Glomerular endothelial cell (primary cell): ENCODE data around the gene IRF9. TPM values are rescaled to one million over a fixed set of nuclear protein-coding genes. Genes with fewer than 3 reads are reported as not detected.

Experiments
- DNase-seq: peaks from one replicate; pipeline ENCODE4 v3.0.0-alpha.2; 2011; ENCODE audit warnings: low read depth, low spot score; ENCODE audit errors: extremely low read depth
- total RNA-seq: library from RNA; depleted of rRNA; stranded (reverse); fragments of >200 nt; gene quantifications from 2 replicates; pipeline ENCODE4 v1.2.3, GENCODE V29; 2015

The IRF9 gene
- total RNA-seq, 1 donor from 2014 or later, result 73.1 TPM

GRCh38 chr14:24176599-24176998 is 15.5 kb downstream of the IRF9 start:
- DNase-seq, result no peak

GRCh38 chr14:24177041-24177825 is 16.2 kb downstream of the IRF9 start:
- DNase-seq, result no peak

GRCh38 chr14:24177891-24178290 is 16.8 kb downstream of the IRF9 start:
- DNase-seq, result no peak

GRCh38 chr14:24178399-24179178 is 17.5 kb downstream of the IRF9 start:
- DNase-seq, result no peak

GRCh38 chr14:24179294-24179960 is 18.4 kb downstream of the IRF9 start:
- no peak for DNase-seq

- DNase-seq, result no peak
These were observed 19.1 kb downstream of the IRF9 start for GRCh38 chr14:24179961-24180796.

- DNase-seq, result no peak
These were observed 20.5 kb downstream of the IRF9 start for GRCh38 chr14:24181371-24182077.

GRCh38 chr14:24182110-24182882 is 21.2 kb downstream of the IRF9 start:
- DNase-seq, result no peak

GRCh38 chr14:24183014-24183481 is 22.0 kb downstream of the IRF9 start:
- no peak for DNase-seq

GRCh38 chr14:24184104-24184970 is 23.3 kb downstream of the IRF9 start:
- no peak for DNase-seq

GRCh38 chr14:24185026-24185425 is 24.0 kb downstream of the IRF9 start:
- no peak for DNase-seq

- DNase-seq, result no peak
These were observed 24.7 kb downstream of the IRF9 start for GRCh38 chr14:24185741-24186140.

GRCh38 chr14:24186831-24187538 is 25.9 kb downstream of the IRF9 start:
- DNase-seq, result no peak

- DNase-seq, result no peak
These were observed 26.5 kb downstream of the IRF9 start for GRCh38 chr14:24187539-24187915.

- DNase-seq, result peak; percentile 88
These were observed 27.4 kb downstream of the IRF9 start, which contains the start of gene IPO4 for GRCh38 chr14:24188251-24189058. TSS of gene IPO4 (minus strand) at chr14:24188816. CDS start at chr14:24188787, 29 bp downstream.

GRCh38 chr14:24189059-24189375 is 28.0 kb downstream of the IRF9 start:
- no peak for DNase-seq

GRCh38 chr14:24189460-24189859 is 28.4 kb downstream of the IRF9 start:
- no peak for DNase-seq
